HG02943 (cell line): ENCODE measurements around the gene APH1B.
A peak's percentile ranks its signal among the peaks of the same experiment; 100 is the strongest.
"Not testable (repeated sequence)": the region's sequence is repeated elsewhere in the genome, so short reads cannot be mapped to it uniquely, and the experiment has no call there.

ENCODE experiments used
- ATAC-seq: cut with Tn5 transposase; IDR thresholded peaks from one replicate; pipeline ENCODE4 v1.9.1; 2021; ENCODE audit warnings: mild to moderate bottlenecking, low read depth, moderate library complexity; ENCODE audit not compliant: unreplicated experiment

The APH1B gene

GRCh38 chr15:63277038-63277892, at the start of gene APH1B:
TSS of gene APH1B (plus strand) at chr15:63277605. CDS start at chr15:63277624, 19 bp downstream.
- ATAC-seq, result peak; percentile 74

DNA sequence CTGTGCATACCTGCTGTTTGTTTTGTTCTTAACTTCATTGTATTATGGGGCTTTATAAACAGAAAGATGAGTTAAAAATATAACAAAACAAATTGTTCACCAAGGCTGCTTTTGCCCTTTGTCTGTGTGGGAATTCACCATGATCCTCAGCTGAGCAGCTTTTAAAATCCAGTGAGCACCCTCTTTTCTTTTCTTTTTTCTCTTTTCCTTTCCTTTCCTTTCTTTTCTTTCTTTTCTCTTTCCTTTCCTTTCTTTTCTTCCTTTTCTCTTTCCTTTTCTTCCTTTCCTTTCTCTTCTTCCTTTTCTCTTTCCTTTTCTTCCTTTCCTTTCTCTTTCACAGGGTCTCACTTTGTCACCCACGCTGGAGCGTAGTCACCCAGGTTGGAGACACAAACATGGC, 49.7 kb upstream of the APH1B start:
- no peak for ATAC-seq

DNA sequence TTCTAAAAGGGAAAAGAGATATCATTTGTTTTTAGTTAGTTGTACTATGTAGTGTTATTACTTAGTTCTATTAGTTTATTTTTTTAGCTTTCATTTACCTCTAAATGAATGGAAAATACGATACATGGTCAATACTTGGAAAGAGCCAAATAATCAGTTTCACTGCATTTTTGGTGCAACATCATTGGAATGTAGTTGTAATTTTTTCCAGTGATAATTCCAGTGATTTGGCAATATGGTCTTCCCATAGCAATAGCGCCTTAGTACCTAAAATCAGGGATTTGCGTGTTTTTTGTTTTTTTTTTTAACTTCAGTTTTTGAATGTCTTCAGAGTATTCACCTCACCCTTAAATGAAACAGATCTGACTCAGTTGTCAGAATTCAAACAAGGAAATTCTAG, 46.2 kb upstream of the APH1B start:
- ATAC-seq, result no peak

- ATAC-seq, result no peak
Measured at GRCh38 chr15:63231706-63232105, 45.7 kb upstream of the APH1B start.

- no peak for ATAC-seq
Measured at GRCh38 chr15:63232405-63232804, 45.0 kb upstream of the APH1B start.

DNA sequence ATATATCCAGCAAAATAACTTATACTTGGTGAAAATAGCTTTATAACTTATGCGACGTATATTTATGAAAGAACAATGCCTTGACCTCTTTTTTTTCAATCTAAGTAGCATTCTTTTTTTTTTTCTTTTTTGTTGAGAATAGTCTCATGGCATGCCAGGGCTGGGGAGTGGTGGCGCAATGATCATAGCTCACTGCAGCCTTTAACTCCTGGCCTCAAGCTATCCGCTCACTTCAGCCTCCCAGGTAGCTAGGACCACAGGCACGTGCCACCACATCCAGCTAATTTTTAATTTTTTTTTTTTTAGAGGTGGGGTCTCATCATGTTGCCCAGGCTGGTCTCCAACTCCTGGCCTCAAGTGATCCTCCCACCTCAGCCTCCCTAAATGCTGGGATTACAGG, 44.5 kb upstream of the APH1B start:
- no peak for ATAC-seq

GRCh38 chr15:63233667-63234423, 43.6 kb upstream of the APH1B start:
- ATAC-seq, result no peak

GRCh38 chr15:63234451-63234870, 42.9 kb upstream of the APH1B start:
- ATAC-seq, result no peak

DNA sequence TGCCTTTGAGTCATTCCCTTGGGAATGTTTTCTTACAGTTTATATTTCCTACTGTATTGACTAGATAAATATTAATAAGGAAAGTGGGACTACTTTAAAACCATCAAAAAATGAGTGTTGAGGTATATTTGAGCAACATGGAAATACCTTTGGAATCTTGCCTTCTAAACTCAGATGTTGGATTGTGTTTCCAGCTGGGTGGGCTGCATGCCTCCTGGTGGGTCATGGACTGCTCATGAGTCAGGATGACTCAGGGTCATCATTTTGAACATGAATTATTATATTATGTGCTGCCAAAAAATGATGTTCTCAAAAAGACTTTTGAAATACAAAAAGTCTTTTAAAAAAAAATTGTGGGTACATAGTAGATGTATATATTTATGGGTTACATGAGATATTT, 41.1 kb upstream of the APH1B start:
- ATAC-seq, result no peak

- not testable (repeated sequence) for ATAC-seq
Measured at GRCh38 chr15:63237086-63237485, 40.3 kb upstream of the APH1B start.

- no peak for ATAC-seq
Measured at GRCh38 chr15:63238171-63238570, 39.2 kb upstream of the APH1B start.

GRCh38 chr15:63238796-63239195, 38.6 kb upstream of the APH1B start:
- ATAC-seq, result no peak

DNA sequence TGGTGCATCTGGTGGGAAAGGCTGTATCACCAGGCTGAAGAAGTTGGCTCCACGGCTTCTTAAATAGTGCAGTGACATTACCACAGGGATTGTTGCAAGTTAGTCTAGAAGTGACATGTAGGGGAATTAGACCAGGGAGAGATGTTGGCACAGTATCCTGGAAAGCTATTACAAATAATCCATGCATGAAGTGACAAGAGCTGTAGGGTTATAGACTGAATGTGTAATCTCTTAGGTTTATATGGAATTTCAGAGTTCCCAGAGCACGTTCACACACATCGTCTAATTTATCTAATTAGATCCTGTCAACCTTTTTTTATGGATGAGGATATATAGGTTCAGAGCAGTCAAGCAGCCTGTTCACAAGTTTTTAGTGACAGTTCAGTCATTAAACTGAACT, 37.3 kb upstream of the APH1B start:
- no peak for ATAC-seq

- ATAC-seq, result no peak
Measured at GRCh38 chr15:63241316-63241715, 36.1 kb upstream of the APH1B start.

DNA sequence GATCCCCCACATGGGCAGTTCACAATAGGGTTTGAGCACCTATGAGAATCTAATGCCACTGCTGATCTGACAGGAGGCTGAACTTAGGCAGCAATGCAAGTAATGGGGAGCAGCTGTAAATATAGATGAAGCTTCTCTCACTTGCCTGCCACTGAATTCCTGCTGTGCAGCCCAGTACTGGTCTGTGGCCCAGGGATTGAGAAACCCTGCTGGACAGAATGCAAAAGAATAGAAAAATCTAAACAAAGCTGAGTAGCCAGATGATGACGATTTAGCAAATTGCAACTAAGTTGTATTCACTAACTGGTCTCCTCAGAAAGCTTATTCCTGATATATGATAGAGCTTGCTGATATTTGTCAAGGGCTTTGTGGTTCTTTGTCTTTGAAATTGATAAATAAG, 34.3 kb upstream of the APH1B start:
- ATAC-seq, result no peak

DNA sequence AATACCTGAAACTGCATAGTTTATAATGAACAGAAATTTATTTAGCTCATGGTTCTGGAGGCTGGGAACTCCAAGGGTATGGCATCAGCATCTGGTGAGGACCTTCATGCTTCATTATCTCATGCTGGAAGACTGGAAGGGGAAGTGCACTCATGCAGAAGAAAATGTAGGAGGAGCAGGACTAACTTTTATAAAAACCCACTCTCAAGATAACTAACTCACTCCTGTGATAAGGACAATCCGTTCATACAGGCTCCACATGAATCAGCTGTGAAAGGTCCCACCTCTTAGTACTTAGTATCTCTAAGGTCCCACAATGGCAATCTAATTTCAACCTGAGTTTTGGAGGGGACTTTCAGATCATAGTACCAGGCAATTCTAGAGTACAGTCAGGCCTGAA, 33.6 kb upstream of the APH1B start:
- ATAC-seq, result no peak

- no peak for ATAC-seq
Measured at GRCh38 chr15:63244399-63244798, 33.0 kb upstream of the APH1B start.

- no peak for ATAC-seq
Measured at GRCh38 chr15:63244976-63245645, 32.3 kb upstream of the APH1B start.

DNA sequence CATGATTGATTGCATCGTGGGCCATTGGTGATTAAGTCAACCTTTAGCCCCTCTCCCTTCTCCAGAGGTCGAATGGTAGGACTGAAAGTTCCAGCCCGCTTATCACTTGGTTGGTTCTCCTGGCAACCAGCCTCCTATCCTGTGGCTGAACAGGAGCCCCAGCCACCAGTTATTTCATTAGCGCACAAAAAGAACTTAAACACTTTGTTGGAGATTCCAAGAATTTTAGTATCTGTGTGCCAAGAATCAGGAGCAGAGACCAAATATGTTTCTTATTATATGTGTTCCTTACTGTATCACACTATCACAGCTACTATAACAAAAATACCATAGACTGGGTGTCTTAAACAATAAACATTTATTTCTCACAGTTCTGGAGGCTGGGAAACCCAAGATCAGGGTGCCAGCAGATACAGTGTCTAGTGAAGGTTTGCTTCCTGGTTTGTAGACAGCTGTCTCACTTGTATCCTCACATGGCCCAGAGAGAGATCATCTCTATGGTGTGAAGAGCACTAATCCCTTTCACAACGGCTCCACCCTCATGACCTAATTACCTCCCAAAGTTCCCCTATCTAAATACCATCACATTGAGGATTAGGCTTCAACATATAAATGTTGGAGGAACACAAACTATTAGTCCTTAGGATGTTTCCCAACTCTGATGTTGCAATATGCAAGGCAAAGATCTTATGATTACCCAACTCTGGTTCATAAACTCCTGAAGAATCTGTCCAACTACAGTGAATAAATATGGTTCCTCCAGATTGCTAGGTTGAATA, 30.5 kb upstream of the APH1B start:
- no peak for ATAC-seq

- no peak for ATAC-seq
Measured at GRCh38 chr15:63250312-63250965, 27.0 kb upstream of the APH1B start.
